HepG2 (cell line): ENCODE measurements around the gene SYT14. TPM values are rescaled to one million over a fixed set of nuclear protein-coding genes. Genes with fewer than 3 reads are reported as not detected.

Experiments
- ATAC-seq: fragments of 200-7000 bp; cut with Tn5 transposase; 3 replicates; pipeline ENCODE4 v1.9.1; 2020; ENCODE audit warnings: mild to moderate bottlenecking, moderate library complexity
- BruUV-seq: library from RNA; stranded (reverse); fragments of 400-500 nt; replicated peaks from 2 replicates; lab custom pipeline; 2021; lab: Mats Ljungman, UMichigan
- CTCF ChIA-PET: fragments of 300-600 bp; formaldehyde crosslinking; extraction: SDS; loops from one replicate; lab custom pipeline; 2021; ENCODE audit warnings: low total read pairs, inconsistent platforms, low intra/inter-chr PET ratio; lab: Yijun Ruan, JAX
- POLR2A ChIA-PET: fragments of 350-600 bp; sonication (Branson Sonifier 250); formaldehyde crosslinking; loops from one replicate; lab custom pipeline; 2020; ENCODE audit warnings: antibody characterized with exemption, inconsistent platforms; lab: Yijun Ruan, JAX
- DNase-seq: peaks from one replicate; pipeline ENCODE4 v3.0.0-alpha.2; 2015; ENCODE audit warnings: low spot score
- FAIRE-seq: peaks from 3 replicates; lab custom pipeline; 2011; peaks lifted over from hg19 to GRCh38; lab: Jason Lieb, UNC
- H2AFZ ChIP-seq: one replicate; pipeline ENCODE4 v1.6.1; 2011; ENCODE audit warnings: low read length, inconsistent platforms
- H3K27ac ChIP-seq: fragments of 300-600 bp; 3 replicates; pipeline ENCODE4 v1.8.0; 2011; ENCODE audit warnings: mixed run types, mild to moderate bottlenecking, mixed read lengths, low read length, inconsistent platforms; ENCODE audit not compliant: insufficient read depth; ENCODE audit errors: extremely low read length
- H3K27me3 ChIP-seq, 2 experiments: fragments of 200-600 bp in 1 of 2; 2 replicates in 1 of 2; 3 replicates in 1 of 2; pipeline versions ENCODE4 v1.6.0 to v1.8.0; 2011; ENCODE audit warnings: low read length in 2 of 2, mild to moderate bottlenecking in 2 of 2, moderate library complexity in 2 of 2, inconsistent platforms in 1 of 2; ENCODE audit not compliant: insufficient read depth in 2 of 2, control insufficient read depth in 1 of 2
- H3K36me3 ChIP-seq, 2 experiments: fragments of 200-600 bp in 1 of 2; replicated peaks in 1 of 2; 2 replicates in 1 of 2; 3 replicates in 1 of 2; pipeline versions ENCODE4 v1.5.1 to v1.8.0; 2011; ENCODE audit warnings: low read length in 2 of 2, inconsistent platforms in 1 of 2; ENCODE audit not compliant: insufficient read depth in 2 of 2, control insufficient read depth in 1 of 2
- H3K4me1 ChIP-seq: 2 replicates; pipeline ENCODE4 v1.5.1; 2012; ENCODE audit warnings: low read length, inconsistent platforms; ENCODE audit not compliant: insufficient read depth
- H3K4me2 ChIP-seq: 2 replicates; pipeline ENCODE4 v1.6.0; 2011; ENCODE audit warnings: low read depth, low read length, inconsistent platforms
- H3K4me3 ChIP-seq, 3 experiments: fragments of 200-600 bp in 1 of 3; sonication (generic), shearing (Covaris generic) in 1 of 3; replicated peaks in 1 of 3; 2 replicates each; pipeline ENCODE4 v1.5.1; 2011 to 2016; ENCODE audit warnings: low read length in 3 of 3, inconsistent platforms in 2 of 3, low read depth in 2 of 3, mild to moderate bottlenecking in 2 of 3, control low read depth in 1 of 3, mixed read lengths in 1 of 3; ENCODE audit not compliant: insufficient read depth in 1 of 3
- H3K79me2 ChIP-seq: one replicate; pipeline ENCODE4 v1.6.1; 2011; ENCODE audit warnings: low read length, inconsistent platforms; ENCODE audit not compliant: insufficient read depth
- H3K9ac ChIP-seq: 2 replicates; pipeline ENCODE4 v1.6.0; 2011; ENCODE audit warnings: mild to moderate bottlenecking, low read depth, low read length, inconsistent platforms; ENCODE audit not compliant: insufficient read depth
- H3K9me3 ChIP-seq: 2 replicates; pipeline ENCODE4 v1.5.1; 2012; ENCODE audit warnings: mild to moderate bottlenecking, low read length
- H4K20me1 ChIP-seq: 2 replicates; pipeline ENCODE4 v1.6.0; 2011; ENCODE audit warnings: inconsistent platforms, mild to moderate bottlenecking, low read length, moderate library complexity; ENCODE audit not compliant: insufficient read depth
- AHR ChIP-seq: IDR thresholded peaks from 2 replicates; pipeline ENCODE4 v1.6.1; 2018; ENCODE audit warnings: missing genetic modification reagents, missing compliant biosample characterization
- ATF5 ChIP-seq: sonication (generic); formaldehyde crosslinking; IDR thresholded peaks from 2 replicates; pipeline ENCODE4 v1.4.0; 2020; ENCODE audit warnings: mild to moderate bottlenecking, low read depth, missing genetic modification reagents
- CENPX ChIP-seq: sonication (generic); formaldehyde crosslinking; IDR thresholded peaks from 2 replicates; pipeline ENCODE4 v1.9.0; 2021; ENCODE audit warnings: mild to moderate bottlenecking, missing genetic modification reagents, moderate library complexity
- KLF9 ChIP-seq: IDR thresholded peaks from 2 replicates; pipeline ENCODE4 v1.6.1; 2016; ENCODE audit warnings: low read depth
- MEIS2 ChIP-seq: sonication (generic); formaldehyde crosslinking; IDR thresholded peaks from 2 replicates; pipeline ENCODE4 v1.9.0; 2021; ENCODE audit warnings: mild to moderate bottlenecking, missing genetic modification reagents
- NRL ChIP-seq: sonication (generic); formaldehyde crosslinking; IDR thresholded peaks from 2 replicates; pipeline ENCODE4 v1.5.0; 2020; ENCODE audit warnings: missing genetic modification reagents, mild to moderate bottlenecking, moderate library complexity, borderline replicate concordance
- RAD51 ChIP-seq: fragments of 450-650 bp; IDR thresholded peaks from 2 replicates; pipeline ENCODE4 v1.6.1; 2016; ENCODE audit warnings: borderline replicate concordance
- RFX5 ChIP-seq: IDR thresholded peaks from 2 replicates; pipeline ENCODE4 v1.6.1; 2011; ENCODE audit warnings: low read depth, low read length, improper control_type of control experiment
- SP140L ChIP-seq: sonication (generic); formaldehyde crosslinking; IDR thresholded peaks from 2 replicates; pipeline ENCODE4 v1.4.0; 2020; ENCODE audit warnings: missing genetic modification reagents, borderline replicate concordance
- SRSF9 ChIP-seq: fragments of 200-400 bp; formaldehyde crosslinking; IDR thresholded peaks from 2 replicates; pipeline ENCODE4 v1.6.1; 2018; ENCODE audit warnings: borderline replicate concordance, mild to moderate bottlenecking, low read depth, low read length; ENCODE audit not compliant: insufficient read depth, poor library complexity, severe bottlenecking
- TRIM22 ChIP-seq: fragments of 450-650 bp; IDR thresholded peaks from 2 replicates; pipeline ENCODE4 v1.6.1; 2017
- ZFP36 ChIP-seq: fragments of 150-350 bp; IDR thresholded peaks from 2 replicates; pipeline ENCODE4 v1.6.1; 2018; ENCODE audit warnings: borderline replicate concordance, low read length, low read depth; ENCODE audit not compliant: partially characterized antibody
- ZFP37 ChIP-seq: sonication (generic); formaldehyde crosslinking; IDR thresholded peaks from 2 replicates; pipeline ENCODE4 v1.4.0; 2020; ENCODE audit warnings: missing genetic modification reagents, borderline replicate concordance
- ZNF10 ChIP-seq: sonication (generic); formaldehyde crosslinking; IDR thresholded peaks from 2 replicates; pipeline ENCODE4 v1.4.0; 2020; ENCODE audit warnings: mild to moderate bottlenecking, low read depth, missing genetic modification reagents, borderline replicate concordance
- ZNF274 ChIP-seq: sonication (generic); formaldehyde crosslinking; IDR thresholded peaks from 2 replicates; pipeline ENCODE4 v1.5.1; 2020; ENCODE audit warnings: mild to moderate bottlenecking, missing genetic modification reagents
- ZNF639 ChIP-seq: conservative IDR thresholded peaks from 2 replicates; pipeline ENCODE4 v1.6.1; 2018; ENCODE audit warnings: missing genetic modification reagents
- ZNF670 ChIP-seq: sonication (generic); formaldehyde crosslinking; IDR thresholded peaks from 2 replicates; pipeline ENCODE4 v1.8.0; 2022; ENCODE audit warnings: mild to moderate bottlenecking, missing genetic modification reagents, borderline replicate concordance
- in situ Hi-C: cut with HindIII; loops from 2 replicates; pipeline ENCODE4 v1.10.0; 2017; ENCODE audit warnings: low pct_unique_long_range_greater_than_20kb; ENCODE audit not compliant: extremely low pct_ligation_motif_present
- intact Hi-C: fragments of 100-400 bp; cut with micrococcal nuclease; formaldehyde crosslinking; loops from one replicate; pipeline ENCODE4 v1.10.0; 2022; ENCODE audit not compliant: unreplicated experiment
- polyA plus RNA-seq, 8 experiments: library from polyadenylated mRNA; depleted of rRNA in 3 of 8; stranded (reverse) in 7 of 8; unstranded in 1 of 8; fragments of >200 nt; fragmentation: Illumina TruSeq in 4 of 8; extraction: Trizol in 4 of 8; gene quantifications; 2 replicates each; pipeline versions ENCODE4 v1.2.1 to v1.2.3, GENCODE V29; 2011 to 2016; ENCODE audit warnings: low read depth in 4 of 8, missing spikeins in 1 of 8, mixed read lengths in 1 of 8; ENCODE audit not compliant: insufficient read depth in 1 of 8
- total RNA-seq, 5 experiments: library from RNA; depleted of rRNA; stranded (reverse); fragments of >200 nt; fragmentation: Illumina TruSeq; extraction: Trizol; gene quantifications; 2 replicates each; pipeline ENCODE4 v1.2.3, GENCODE V29; 2016; ENCODE audit warnings: low read depth in 1 of 5

SYT14 gene
- total and polyA plus RNA-seq, 2 of the 13 experiments (the other 11 are each of a cell fraction or from before 2014, with no cell fraction given) = not detected

GRCh38 chr1:209927466-209927865, 10.6 kb upstream of the SYT14 start:
- no peaks in the 10 kb centered on the region for H3K36me3 ChIP-seq
- no peaks in the 10 kb centered on the region; a peak in 1 of 5 replicates for H3K27me3 ChIP-seq
- POLR2A ChIA-PET = no interaction called here
- no peak overlapping the region for H3K27ac ChIP-seq
- no TSS peak for BruUV-seq
- CTCF ChIA-PET = no interaction called here
- H3K9ac ChIP-seq = no peak overlapping the region
- ATAC-seq (no peak), DNase-seq (no peak), FAIRE-seq (no peak)
- no peaks in the 10 kb centered on the region for H3K79me2 ChIP-seq
- TF ChIP-seq ZNF639 (CRISPR knock-in tag) = no peak
- no peak for TF ChIP-seq KLF9 (CRISPR knock-in tag)
- TF ChIP-seq TRIM22 = no peak
- no peak for TF ChIP-seq SRSF9
- TF ChIP-seq MEIS2 (CRISPR knock-in tag) = no peak
- TF ChIP-seq SP140L (CRISPR knock-in tag) = no peak
- no peak for TF ChIP-seq ATF5
- TF ChIP-seq ZNF670 (CRISPR knock-in tag) = no peak
- no peak for TF ChIP-seq ZFP36
- no peak for TF ChIP-seq CENPX
- no peak for TF ChIP-seq ZNF10 (CRISPR knock-in tag)
- no peak for TF ChIP-seq NRL (CRISPR knock-in tag)
- no peak for TF ChIP-seq RAD51
- TF ChIP-seq ZNF274 = no peak
- TF ChIP-seq ZFP37 (CRISPR knock-in tag) = no peak
- no peak for TF ChIP-seq RFX5
- TF ChIP-seq AHR (CRISPR knock-in tag) = no peak
- H3K4me2 ChIP-seq = no peak overlapping the region
- in situ Hi-C loops (no loop called here), intact Hi-C loops (loop anchor here (5.0 kb wide), 1 partner anchor 440 kb away; no protein-coding TSS in a partner anchor)
- H3K4me3 ChIP-seq = no peak overlapping the region
- no peak overlapping the region for H2AFZ ChIP-seq
- no peaks in the 10 kb centered on the region for H3K9me3 ChIP-seq
- H4K20me1 ChIP-seq = no peaks in the 10 kb centered on the region
- no peaks in the 10 kb centered on the region for H3K4me1 ChIP-seq
